IPS-11a (cell line): ENCODE measurements around the gene THRB.
"Not testable (repeated sequence)": the region's sequence is repeated elsewhere in the genome, so short reads cannot be mapped to it uniquely, and the experiment has no call there.

Experiments used
- H3K4me3 ChIP-seq: one replicate; pipeline ENCODE4 v1.5.1; 2013; ENCODE audit warnings: low read depth, low read length, control low read depth

Gene THRB

DNA sequence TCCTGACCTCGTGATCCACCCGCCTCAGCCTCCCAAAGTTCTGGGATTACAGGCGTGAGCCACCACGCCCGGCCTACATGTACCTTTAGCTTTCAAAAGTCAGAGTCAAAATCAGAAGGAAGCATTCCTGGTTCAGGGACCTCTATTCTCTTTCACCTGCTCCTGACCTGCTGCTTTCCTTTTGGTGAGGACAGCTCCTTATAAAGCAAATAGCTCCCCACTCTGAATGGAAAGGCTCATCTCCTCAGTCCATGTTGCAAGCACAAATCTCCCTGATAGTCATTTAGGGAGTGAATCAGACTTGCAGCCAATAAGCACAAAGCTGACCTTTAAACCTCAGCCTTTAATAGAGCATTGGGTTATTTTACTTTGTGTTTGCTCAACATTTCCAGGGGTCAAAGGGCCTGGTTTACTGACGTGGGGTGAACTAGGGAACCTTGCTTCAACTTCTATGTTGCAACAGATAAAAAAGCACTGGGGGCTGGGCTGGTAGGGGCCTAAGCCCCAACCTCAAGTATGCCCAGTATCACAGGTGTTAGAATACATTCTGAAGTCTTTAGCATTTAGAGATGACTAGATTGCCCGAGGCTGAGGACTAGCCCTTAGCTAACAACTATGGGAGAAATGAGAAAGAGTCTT lies 43.1 kb downstream of the THRB start:
- no peak overlapping the region for H3K4me3 ChIP-seq

DNA sequence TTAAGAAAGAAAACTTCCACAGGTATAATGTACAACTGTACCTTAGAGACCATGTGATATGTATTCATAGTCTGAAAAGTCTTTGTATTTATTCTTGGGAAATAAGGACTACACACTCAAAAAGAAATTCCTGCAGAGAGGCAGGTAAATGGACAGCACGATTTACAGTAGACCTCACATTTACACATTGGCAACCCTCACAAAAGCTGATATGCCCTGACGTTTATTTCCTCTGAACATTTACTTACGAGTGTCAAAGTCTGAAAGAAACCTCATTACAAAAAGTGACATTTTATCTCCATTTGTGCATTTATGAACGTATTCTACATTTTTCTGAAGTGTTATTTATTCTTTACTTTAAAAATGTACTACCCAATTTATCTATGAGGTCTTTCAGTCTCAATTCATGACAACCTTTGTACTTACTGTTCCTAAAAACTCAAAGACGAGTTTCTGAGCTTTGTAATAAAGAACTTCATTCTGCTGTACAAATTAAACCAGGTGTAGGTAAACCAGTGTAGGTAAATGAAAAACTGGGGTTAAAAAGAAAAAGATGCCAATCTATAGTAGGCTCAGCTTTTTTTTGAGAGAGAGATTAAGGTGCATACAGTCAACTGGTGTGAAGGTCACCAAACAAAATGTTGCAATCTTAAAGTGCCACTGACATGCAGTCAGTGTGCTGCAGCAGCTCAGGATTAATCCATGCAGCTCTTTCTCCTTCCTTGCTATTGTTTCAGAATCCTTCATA lies 44.3 kb downstream of the THRB start:
- no peak overlapping the region for H3K4me3 ChIP-seq

DNA sequence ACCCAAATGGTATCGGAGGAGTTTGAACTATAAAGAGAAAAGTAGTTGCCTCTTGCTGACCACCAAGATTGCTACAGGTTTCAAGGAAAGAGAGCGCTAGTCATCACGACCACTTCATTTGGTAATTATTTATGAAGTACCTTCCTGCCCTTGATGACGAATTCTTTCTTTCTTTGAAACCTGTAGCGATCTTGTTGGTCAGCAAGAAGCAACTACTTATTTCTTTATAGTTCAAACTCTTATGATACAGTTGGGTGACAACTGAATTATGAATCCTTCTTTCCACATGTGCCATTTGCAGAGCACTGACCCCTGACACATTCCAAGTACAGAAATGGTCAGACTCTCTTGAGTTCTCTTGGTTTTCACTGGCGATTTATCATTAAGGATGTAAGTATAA lies 46.8 kb downstream of the THRB start:
- H3K4me3 ChIP-seq, result no peak overlapping the region

DNA sequence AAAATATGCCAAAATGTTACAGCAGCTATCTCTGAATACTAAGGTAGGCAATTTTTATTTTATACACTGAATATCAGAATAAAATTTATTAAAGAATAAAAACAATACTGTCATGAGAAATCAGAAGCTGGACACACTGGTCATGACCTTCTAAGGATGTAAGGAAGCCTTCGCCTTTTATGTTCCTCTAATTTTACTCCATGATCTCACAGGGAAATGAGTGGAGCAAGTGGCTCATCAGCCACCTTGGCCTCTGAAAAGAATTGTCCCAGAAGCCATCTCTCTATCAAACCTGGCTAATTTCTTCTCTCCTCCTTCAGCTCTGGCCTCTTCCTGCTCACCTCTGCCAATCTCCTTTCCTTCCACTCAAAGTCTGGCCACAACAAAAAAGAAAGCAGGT lies 48.6 kb downstream of the THRB start:
- no peak overlapping the region for H3K4me3 ChIP-seq

DNA sequence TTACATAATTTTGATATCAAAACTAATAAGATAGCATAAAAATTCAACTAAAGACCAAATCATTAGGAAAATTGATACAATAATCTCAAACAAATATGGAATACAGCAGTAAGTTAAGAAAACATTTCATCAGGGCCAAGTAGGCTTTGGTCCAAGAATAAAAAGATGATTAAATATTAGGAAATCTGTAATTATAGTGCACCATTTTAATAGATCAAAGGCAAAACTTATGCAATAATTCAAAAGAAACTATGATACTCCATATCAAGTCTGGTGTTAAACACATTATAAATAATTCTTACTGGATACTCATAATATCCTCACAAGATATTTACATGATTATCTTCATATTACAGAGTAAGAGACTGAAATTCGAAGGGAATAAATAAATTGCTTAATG lies 51.2 kb downstream of the THRB start:
- H3K4me3 ChIP-seq, result no peak overlapping the region

GRCh38 chr3:24440760-24441464 lies 53.7 kb downstream of the THRB start:
- H3K4me3 ChIP-seq, result no peak overlapping the region

- no peak overlapping the region for H3K4me3 ChIP-seq
These were observed 55.6 kb downstream of the THRB start for GRCh38 chr3:24439021-24439420.

DNA sequence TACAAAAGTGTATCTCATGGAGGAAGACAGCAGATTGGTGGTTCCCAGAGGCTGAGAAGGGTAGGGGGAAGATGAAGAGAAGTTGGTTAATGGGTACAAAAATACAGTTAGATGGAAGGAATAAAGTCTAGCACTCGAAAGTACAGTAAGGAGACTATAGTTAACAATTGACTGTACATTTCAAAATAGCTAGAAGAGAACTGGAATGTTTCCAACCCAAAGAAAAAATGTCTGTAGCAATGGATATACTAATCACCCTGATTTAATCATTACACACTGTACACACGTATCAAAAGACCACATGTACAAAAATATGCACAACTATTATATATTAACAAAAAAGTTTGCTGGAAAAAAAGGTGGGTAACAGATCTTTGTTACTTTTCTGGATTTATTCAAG lies 57.3 kb downstream of the THRB start:
- no peak overlapping the region for H3K4me3 ChIP-seq

GRCh38 chr3:24435584-24435983 lies 59.1 kb downstream of the THRB start:
- H3K4me3 ChIP-seq, result no peak overlapping the region

DNA sequence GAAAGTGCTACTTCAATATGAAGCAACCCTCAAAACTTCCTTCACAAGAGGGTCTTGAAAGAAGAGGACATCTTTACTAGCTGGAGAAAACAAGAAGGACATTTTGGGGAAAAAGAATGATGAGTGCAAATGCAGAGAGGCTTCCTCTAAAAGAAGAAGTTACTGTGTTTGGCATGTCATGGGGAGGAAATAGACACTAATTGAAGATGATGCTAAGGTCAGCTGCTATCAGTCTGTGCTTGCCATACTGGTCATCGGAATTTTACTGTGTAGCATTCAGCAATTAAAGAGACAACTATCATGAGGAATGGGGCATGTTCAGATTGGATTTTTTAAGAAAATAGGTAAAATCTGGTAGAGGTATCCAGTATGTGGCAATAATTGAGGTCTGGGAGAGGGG lies 60.0 kb downstream of the THRB start:
- no peak overlapping the region for H3K4me3 ChIP-seq

DNA sequence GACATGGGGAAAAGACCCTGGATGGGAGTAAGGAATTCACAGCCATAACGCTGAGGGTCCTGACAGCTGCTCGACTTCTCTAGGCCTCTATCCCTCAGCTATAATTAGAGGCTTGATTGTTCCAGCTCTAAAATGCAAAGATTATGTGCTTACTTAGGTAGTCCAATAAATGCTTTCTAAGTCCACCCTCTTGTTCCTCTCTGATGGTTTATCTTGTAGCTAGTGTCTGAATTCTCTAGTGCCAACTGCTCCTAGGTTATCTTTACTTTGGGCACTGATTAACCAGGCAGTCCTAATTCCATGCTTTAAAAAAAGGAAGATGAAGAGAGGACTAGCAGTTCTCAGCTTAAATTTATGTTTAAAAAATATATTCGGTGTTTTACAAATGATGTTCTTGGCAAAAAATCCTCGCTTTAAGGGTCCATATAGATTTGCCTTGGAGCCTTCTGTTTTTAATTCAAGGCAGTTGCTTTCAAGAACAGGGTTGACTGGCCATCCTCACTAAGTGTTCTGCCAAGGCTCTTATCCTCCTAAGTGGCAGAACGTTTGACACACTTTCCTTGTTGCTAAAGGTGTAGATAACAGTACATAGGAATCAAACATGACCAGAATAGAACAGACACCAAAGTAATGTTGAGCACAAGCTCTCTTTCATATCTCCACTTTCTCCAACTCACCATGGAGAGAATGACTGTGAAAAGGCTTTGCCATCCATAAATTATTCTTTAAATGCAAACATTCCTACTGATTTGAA lies 60.6 kb downstream of the THRB start:
- H3K4me3 ChIP-seq, result no peak overlapping the region

DNA sequence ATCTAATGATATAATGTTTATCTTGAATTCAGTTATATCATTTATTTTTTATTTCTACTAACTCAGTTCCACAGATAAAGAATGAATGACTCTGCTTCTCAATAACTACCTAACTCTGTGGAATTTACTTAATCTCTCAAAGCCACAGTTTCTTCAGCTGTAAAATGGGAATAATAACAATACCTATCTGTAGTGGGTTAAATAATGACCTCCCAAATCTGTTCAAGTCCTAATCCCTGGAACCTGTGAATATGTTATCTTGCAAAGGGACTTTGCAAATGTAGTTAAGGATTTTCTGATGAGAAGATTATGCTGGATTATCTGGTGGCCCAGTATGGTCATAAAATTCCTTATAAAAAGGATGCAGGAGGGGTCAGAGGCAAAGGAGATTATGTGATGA lies 61.7 kb downstream of the THRB start:
- H3K4me3 ChIP-seq, result no peak overlapping the region

GRCh38 chr3:24428481-24428880 lies 66.2 kb downstream of the THRB start:
- no peak overlapping the region for H3K4me3 ChIP-seq

GRCh38 chr3:24426896-24427295 lies 67.8 kb downstream of the THRB start:
- H3K4me3 ChIP-seq, result no peak overlapping the region

DNA sequence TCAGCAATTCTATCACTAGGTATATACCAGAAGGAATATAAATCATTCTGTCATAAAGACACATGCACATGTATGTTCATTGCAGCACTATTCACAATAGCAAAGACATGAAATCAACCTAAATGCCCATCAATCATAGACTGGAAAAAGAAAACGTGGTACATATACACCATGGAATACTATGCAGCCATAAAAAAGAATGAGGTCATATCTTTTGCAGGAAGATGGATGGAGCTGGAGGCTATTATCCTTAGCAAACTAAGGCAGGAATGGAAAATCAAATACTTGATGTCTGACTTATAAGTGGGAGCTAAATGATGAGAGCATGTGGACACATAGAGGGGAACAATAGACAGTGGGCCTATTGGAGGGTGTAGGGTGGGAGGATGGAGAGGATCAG lies 73.8 kb downstream of the THRB start:
- H3K4me3 ChIP-seq, result not testable (repeated sequence)

GRCh38 chr3:24420224-24420623 lies 74.4 kb downstream of the THRB start:
- H3K4me3 ChIP-seq, result no peak overlapping the region

DNA sequence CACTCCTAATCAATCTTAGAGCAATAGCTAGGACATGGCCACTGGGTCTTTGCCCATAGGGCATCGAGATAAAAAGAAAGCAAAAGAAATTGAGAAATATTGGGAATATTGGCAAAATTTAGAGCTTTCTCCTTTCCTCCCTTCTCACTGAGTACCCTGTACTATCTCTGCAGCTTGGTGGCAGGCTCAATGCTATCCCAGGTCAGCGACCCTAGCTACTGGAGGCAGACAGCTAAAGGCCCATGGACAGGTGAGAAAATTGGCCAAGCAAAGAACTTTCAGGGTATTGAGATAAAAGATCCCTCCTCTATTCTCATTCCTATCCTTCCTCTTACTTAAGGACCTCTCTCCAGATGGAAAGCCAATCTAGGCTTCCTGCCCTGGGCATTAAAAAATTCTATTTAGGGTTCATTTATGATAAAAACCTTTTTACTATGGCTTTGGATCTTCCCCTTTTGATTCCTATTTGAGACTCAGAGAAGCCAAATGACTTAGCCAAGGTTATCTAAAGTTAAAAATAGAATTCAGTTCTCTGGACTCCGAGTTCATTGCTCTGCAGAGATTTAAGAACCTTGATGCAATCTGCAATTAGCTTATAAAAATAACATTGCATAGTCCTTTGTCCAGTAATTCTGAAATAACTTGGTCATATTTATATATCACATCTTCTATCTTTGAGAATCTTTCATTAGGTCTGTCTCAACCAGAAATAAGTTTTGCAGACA lies 75.4 kb downstream of the THRB start:
- H3K4me3 ChIP-seq, result no peak overlapping the region

- no peak overlapping the region for H3K4me3 ChIP-seq
These were observed 76.9 kb downstream of the THRB start for GRCh38 chr3:24417730-24418129.

DNA sequence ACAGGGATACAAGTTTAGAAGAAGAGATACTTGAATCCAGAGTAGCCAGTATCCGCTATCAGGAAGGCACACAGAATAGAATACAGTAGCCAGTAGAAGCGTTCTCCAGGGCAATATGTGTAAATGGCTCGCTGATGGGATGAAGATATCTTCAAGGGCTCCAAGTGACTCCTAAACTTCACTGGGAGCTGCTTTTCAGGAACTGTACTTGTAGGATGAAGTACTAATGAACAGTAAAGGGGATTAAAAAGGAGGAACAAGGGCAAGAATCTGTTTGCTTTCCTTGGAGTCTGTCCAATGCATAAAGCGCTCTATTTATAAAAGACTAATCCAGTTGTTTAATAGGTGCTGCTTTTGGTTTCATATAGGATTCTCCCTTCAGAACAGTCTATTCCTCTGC lies 78.4 kb downstream of the THRB start:
- H3K4me3 ChIP-seq, result no peak overlapping the region

GRCh38 chr3:24415824-24416223 lies 78.8 kb downstream of the THRB start:
- H3K4me3 ChIP-seq, result no peak overlapping the region

- H3K4me3 ChIP-seq, result not testable (repeated sequence)
These were observed 81.0 kb downstream of the THRB start for GRCh38 chr3:24413662-24414061.
